HEK293T (cell line): Measurements from ENCODE around the gene B3GALNT1.

Source experiments
- BHLHE40 ChIP-seq: fragments of 450-650 bp; IDR thresholded peaks from 2 replicates; pipeline ENCODE4 v1.6.1; 2016; ENCODE audit warnings: mild to moderate bottlenecking, moderate library complexity, borderline replicate concordance
- ELF4 ChIP-seq: fragments of 450-650 bp; IDR thresholded peaks from 2 replicates; pipeline ENCODE4 v1.6.1; 2017; ENCODE audit warnings: antibody characterized with exemption
- FOXK2 ChIP-seq: fragments of 450-650 bp; IDR thresholded peaks from 2 replicates; pipeline ENCODE4 v1.6.1; 2016; ENCODE audit warnings: mild to moderate bottlenecking
- HDGF ChIP-seq: fragments of 450-650 bp; IDR thresholded peaks from 2 replicates; pipeline ENCODE4 v1.6.1; 2017; ENCODE audit warnings: antibody characterized with exemption, borderline replicate concordance
- L3MBTL2 ChIP-seq: fragments of 450-650 bp; conservative IDR thresholded peaks from 2 replicates; pipeline ENCODE4 v1.6.1; 2016; ENCODE audit warnings: mild to moderate bottlenecking
- PKNOX1 ChIP-seq: fragments of 450-650 bp; IDR thresholded peaks from 2 replicates; pipeline ENCODE4 v1.6.1; 2016
- SUZ12 ChIP-seq: fragments of 450-650 bp; IDR thresholded peaks from 2 replicates; pipeline ENCODE4 v1.6.1; 2016; ENCODE audit warnings: mild to moderate bottlenecking
- TARDBP ChIP-seq: fragments of 450-650 bp; IDR thresholded peaks from 2 replicates; pipeline ENCODE4 v1.6.1; 2016

- no peak for TF ChIP-seq SUZ12
- TF ChIP-seq PKNOX1, result no peak
- no peak for TF ChIP-seq TARDBP
- no peak for TF ChIP-seq HDGF
- no peak for TF ChIP-seq FOXK2
- TF ChIP-seq BHLHE40, result no peak
- no peak for TF ChIP-seq L3MBTL2
- no peak for TF ChIP-seq ELF4
Observed at GRCh38 chr3:161126495-161126894, 21.3 kb upstream of the B3GALNT1 start.
